Parathyroid adenoma (tissue), 2 donors: ENCODE data around the gene HAPLN3.

Source experiments
- H2AFZ ChIP-seq: fragments of 300-600 bp; sonication (generic); one replicate; pipeline ENCODE4 v1.7.0; 2017; ENCODE audit warnings: antibody characterized with exemption, mild to moderate bottlenecking
- H3K27ac ChIP-seq: fragments of 300-600 bp; sonication (generic); one replicate; pipeline ENCODE4 v1.7.0; 2017
- H3K27me3 ChIP-seq: fragments of 300-600 bp; sonication (generic); one replicate; pipeline ENCODE4 v1.7.0; 2017; ENCODE audit warnings: low read length; ENCODE audit not compliant: control insufficient read depth, insufficient read depth
- H3K36me3 ChIP-seq: fragments of 300-600 bp; sonication (generic); one replicate; pipeline ENCODE4 v1.7.0; 2017; ENCODE audit warnings: low read length; ENCODE audit not compliant: control insufficient read depth, insufficient read depth
- H3K4me1 ChIP-seq: fragments of 300-600 bp; sonication (generic); one replicate; pipeline ENCODE4 v1.7.0; 2017; ENCODE audit warnings: control low read depth
- H3K4me2 ChIP-seq: fragments of 300-600 bp; sonication (generic); one replicate; pipeline ENCODE4 v1.7.0; 2017; ENCODE audit warnings: low read length
- H3K4me3 ChIP-seq: fragments of 300-600 bp; sonication (generic); one replicate; pipeline ENCODE4 v1.7.0; 2017; ENCODE audit warnings: low read depth, low read length
- H3K79me2 ChIP-seq: fragments of 300-600 bp; sonication (generic); one replicate; pipeline ENCODE4 v1.7.0; 2017; ENCODE audit warnings: control low read depth
- H3K9ac ChIP-seq: fragments of 300-600 bp; sonication (generic); one replicate; pipeline ENCODE4 v1.7.0; 2017; ENCODE audit warnings: mild to moderate bottlenecking
- H3K9me3 ChIP-seq: fragments of 300-600 bp; sonication (generic); one replicate; pipeline ENCODE4 v1.7.0; 2017; ENCODE audit warnings: low read length; ENCODE audit not compliant: control insufficient read depth
- TF ChIP-seq, protein P1 (sequence below): fragments of 300-600 bp; sonication (generic); IDR thresholded peaks from one replicate; pipeline ENCODE4 v1.7.0; 2017; ENCODE audit warnings: antibody characterized with exemption, mild to moderate bottlenecking
- donor health status: primary hyperparathyroidism.

The HAPLN3 gene

DNA sequence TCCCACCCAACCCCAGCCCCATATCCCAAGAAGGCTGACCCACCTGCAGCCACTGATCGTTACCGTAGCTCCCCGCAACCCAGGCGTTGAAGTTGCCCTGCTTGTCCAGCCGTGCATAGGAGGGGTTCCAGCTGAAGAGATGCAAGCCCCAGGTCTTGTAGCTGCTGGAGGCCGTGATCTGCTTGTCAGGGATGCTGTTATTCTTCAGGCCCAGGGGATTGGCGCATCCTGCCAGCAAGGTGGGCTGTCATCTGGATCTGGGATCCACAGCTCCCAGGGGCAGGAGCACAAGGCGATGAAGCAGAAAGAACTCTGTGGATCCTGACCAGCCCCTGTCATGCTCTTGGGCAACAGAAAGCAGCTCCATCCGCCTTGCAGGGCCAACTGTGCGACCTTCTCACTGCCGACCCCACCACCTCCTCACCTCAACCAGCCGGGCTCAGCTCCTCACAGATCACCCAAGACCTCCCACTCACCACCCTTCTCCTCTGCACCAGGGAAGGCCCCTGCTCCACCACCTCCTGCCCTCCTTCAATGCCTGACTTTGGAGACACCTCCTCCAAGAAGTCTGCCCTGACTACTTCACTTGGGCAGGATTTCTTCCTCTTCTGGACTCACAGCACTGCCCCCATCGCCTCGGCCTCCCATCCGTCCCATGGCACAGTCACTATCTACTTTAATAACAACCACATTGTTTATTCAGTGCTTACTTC, 6.3 kb upstream of the HAPLN3 start:
- Histone ChIP-seq H3K4me2 (no peak overlapping the region), H3K9ac (no peak overlapping the region), H3K27ac (no peak overlapping the region), H3K36me3 (no peaks in the 10 kb centered on the region), H3K79me2 (no peaks in the 10 kb centered on the region), H3K27me3 (no peaks in the 10 kb centered on the region), H2AFZ (no peak overlapping the region), H3K4me1 (no peaks in the 10 kb centered on the region), H3K9me3 (no peaks in the 10 kb centered on the region), H3K4me3 (no peak overlapping the region)
- TF ChIP-seq, protein P1, sequence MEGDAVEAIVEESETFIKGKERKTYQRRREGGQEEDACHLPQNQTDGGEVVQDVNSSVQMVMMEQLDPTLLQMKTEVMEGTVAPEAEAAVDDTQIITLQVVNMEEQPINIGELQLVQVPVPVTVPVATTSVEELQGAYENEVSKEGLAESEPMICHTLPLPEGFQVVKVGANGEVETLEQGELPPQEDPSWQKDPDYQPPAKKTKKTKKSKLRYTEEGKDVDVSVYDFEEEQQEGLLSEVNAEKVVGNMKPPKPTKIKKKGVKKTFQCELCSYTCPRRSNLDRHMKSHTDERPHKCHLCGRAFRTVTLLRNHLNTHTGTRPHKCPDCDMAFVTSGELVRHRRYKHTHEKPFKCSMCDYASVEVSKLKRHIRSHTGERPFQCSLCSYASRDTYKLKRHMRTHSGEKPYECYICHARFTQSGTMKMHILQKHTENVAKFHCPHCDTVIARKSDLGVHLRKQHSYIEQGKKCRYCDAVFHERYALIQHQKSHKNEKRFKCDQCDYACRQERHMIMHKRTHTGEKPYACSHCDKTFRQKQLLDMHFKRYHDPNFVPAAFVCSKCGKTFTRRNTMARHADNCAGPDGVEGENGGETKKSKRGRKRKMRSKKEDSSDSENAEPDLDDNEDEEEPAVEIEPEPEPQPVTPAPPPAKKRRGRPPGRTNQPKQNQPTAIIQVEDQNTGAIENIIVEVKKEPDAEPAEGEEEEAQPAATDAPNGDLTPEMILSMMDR = no peak

- no peaks in the 10 kb centered on the region for H3K27me3 ChIP-seq
- H3K4me2 ChIP-seq = no peak overlapping the region
- no peak overlapping the region for H3K4me3 ChIP-seq
- H3K4me1 ChIP-seq = no peaks in the 10 kb centered on the region
- H3K36me3 ChIP-seq = no peaks in the 10 kb centered on the region
- H2AFZ ChIP-seq = no peak overlapping the region
- TF ChIP-seq, protein P1 = no peak
- H3K27ac ChIP-seq = no peak overlapping the region
- no peaks in the 10 kb centered on the region for H3K79me2 ChIP-seq
- no peak overlapping the region for H3K9ac ChIP-seq
- no peaks in the 10 kb centered on the region for H3K9me3 ChIP-seq
Observed at GRCh38 chr15:88900982-88901418, 5.7 kb upstream of the HAPLN3 start.

- Histone ChIP-seq H3K4me1 (no peaks in the 10 kb centered on the region), H3K36me3 (no peaks in the 10 kb centered on the region), H3K79me2 (no peaks in the 10 kb centered on the region)
Observed at GRCh38 chr15:88900309-88900981, 5.1 kb upstream of the HAPLN3 start.

DNA sequence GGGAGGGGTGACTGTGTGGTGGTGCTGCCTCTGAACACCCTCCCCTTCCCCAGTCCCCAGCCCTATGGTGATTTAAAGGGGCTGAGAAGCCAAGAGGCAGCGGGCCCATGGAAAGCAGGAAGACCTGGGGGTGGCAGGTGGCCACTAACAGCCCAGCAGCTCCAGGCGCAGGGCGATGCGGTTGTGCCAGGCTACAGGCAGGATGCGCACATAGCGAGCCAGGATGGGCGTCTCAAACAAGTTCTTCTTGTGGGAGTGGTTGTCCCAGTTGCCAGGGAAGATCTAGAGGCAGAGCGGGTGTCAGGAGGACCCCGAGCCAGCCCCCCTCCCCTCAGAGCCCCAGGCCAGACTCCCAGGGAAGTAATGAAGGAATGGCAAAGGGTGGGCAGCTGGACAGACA, 3.9 kb upstream of the HAPLN3 start:
- Histone ChIP-seq H3K9ac (no peak overlapping the region), H2AFZ (no peak overlapping the region), H3K27me3 (no peaks in the 10 kb centered on the region), H3K9me3 (no peaks in the 10 kb centered on the region), H3K27ac (no peak overlapping the region), H3K4me1 (no peaks in the 10 kb centered on the region), H3K4me2 (no peak overlapping the region), H3K79me2 (no peaks in the 10 kb centered on the region), H3K4me3 (no peak overlapping the region), H3K36me3 (no peaks in the 10 kb centered on the region)
- TF ChIP-seq, protein P1 = no peak

More at GRCh38 chr15:88900309-88900981, 5.1 kb upstream of the HAPLN3 start:
- Histone ChIP-seq H3K9ac (no peak overlapping the region), H3K27me3 (no peaks in the 10 kb centered on the region), H3K4me3 (no peak overlapping the region), H2AFZ (no peak overlapping the region), H3K27ac (no peak overlapping the region), H3K4me2 (no peak overlapping the region), H3K9me3 (no peaks in the 10 kb centered on the region)
- TF ChIP-seq, protein P1 = no peak
